ENCODE data around the gene ENGASE.

Gene ENGASE

DNA sequence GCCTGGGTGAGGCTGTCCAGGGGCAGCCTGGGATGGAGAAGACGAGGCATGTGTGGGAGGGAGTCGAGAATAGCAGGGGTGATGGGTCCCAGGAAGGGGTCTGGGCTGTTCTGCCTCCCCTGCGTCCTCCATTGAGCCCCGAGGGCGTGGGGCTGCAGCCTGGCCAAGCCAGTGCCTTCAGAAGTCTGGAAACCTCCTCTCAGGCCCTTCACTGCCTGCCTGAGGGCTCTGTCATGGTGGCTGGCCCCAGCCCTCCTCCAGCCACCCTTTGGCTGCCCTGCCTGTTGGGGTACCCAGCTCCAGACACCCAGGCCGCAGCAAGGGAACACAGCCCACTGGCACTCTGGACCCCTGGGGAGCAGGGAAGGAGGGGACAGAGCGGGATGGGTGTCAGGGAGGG lies 27.6 kb downstream of the ENGASE start:
- Histone ChIP-seq H3K9me3 (ENCODE audit: low read length) (no peaks in the 10 kb centered on the region), H3K27me3 (ENCODE audit: insufficient read depth, low read length) (peaks cover 70% of the 10 kb centered on the region), H3K36me3 (ENCODE audit: insufficient read depth, low read length) (no peaks in the 10 kb centered on the region), H2AFZ (ENCODE audit: low read depth, low read length) (no peak overlapping the region), H3K4me1 (ENCODE audit: insufficient read depth, low read length) (no peaks in the 10 kb centered on the region), H3K4me3 (ENCODE audit: low read length) (no peak overlapping the region)

DNA sequence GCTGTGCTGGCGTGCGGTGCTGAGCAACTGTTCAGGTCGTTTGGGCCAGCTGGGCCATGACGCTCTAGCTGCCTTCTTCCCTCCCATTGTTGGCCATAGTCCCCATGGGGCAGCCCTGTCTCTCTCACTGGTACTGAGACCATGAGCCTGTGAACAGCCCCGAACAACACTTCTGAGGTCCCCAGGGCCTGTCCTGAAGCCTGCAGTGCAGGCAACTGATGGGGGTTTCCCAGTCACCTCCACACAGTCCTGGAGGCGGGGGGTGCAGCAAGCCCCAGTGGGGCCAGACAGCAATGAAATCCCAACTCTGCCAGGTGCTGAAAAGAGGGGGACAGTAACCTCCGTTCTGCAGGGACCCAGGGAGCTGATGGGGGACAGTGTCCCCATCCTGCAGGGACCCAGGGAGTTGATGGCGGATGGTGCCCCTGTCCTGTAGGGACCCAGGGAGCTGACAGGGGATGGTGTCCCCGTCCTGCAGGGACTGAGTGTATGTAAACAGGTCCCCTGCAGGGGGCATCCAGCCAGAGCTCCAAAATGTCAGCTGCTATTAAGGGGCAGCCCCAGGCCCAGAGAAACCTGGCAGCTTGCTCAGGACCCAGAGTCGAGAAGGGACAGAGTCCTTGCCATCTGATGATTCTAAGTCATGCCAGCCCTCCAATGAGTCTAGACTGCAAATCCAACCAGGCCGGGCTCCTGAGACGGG lies 30.4 kb downstream of the ENGASE start:
- no peak overlapping the region for H2AFZ ChIP-seq (ENCODE audit: low read depth, low read length)
- no peak overlapping the region for H3K4me3 ChIP-seq (ENCODE audit: low read length)
- H3K4me1 ChIP-seq (ENCODE audit: insufficient read depth, low read length): no peaks in the 10 kb centered on the region
- no peaks in the 10 kb centered on the region for H3K36me3 ChIP-seq (ENCODE audit: insufficient read depth, low read length)
- H3K27me3 ChIP-seq (ENCODE audit: insufficient read depth, low read length): peaks cover 60% of the 10 kb centered on the region
- H3K9me3 ChIP-seq (ENCODE audit: low read length): no peaks in the 10 kb centered on the region

DNA sequence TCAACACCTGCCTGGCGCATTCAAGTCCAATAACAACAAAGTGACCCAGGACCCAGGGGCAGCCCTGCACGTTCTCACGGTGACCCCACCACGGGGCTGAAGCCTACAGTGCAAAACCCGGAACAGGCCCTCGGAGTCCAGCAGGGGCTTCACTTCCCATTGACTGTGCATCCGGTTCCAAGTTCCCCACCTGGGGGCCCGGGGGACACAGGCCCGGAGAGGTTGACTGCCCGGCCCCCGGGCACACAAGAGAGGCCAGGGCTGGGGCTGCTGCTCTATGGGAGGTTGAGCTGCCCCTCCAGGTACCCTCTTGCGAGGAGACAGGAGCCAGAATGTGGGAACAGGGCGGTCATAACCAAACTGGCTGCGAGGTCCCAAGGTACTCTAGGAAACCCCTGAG lies 31.3 kb downstream of the ENGASE start:
- no peak overlapping the region for H3K4me3 ChIP-seq (ENCODE audit: low read length)
- no peaks in the 10 kb centered on the region for H3K4me1 ChIP-seq (ENCODE audit: insufficient read depth, low read length)
- H3K36me3 ChIP-seq (ENCODE audit: insufficient read depth, low read length): no peaks in the 10 kb centered on the region
- H3K27me3 ChIP-seq (ENCODE audit: insufficient read depth, low read length): peaks cover 55% of the 10 kb centered on the region
- H3K9me3 ChIP-seq (ENCODE audit: low read length): no peaks in the 10 kb centered on the region
- no peak overlapping the region for H2AFZ ChIP-seq (ENCODE audit: low read depth, low read length)

DNA sequence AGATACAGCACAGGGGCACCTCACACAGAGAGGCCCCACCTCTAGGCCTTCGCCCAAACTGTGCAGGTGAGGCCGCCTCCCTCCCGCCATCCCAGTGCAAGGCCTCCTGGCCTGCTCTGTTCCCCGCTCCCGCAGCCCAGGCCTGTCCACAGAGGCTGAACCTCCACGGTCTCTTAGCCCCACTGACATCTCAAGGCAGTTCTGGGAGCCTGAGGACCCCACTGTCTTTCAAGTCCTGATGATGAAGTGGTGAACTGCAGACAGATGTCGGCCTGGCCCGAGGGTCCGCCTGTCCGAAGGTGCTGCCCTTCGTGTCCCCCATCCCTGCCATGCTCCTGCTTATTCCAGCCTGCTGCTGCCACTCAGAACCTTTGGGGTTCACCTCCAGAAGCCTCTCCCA lies 32.3 kb downstream of the ENGASE start:
- H3K27me3 ChIP-seq (ENCODE audit: insufficient read depth, low read length): peaks cover 52% of the 10 kb centered on the region
- H3K36me3 ChIP-seq (ENCODE audit: insufficient read depth, low read length): no peaks in the 10 kb centered on the region
- H3K9me3 ChIP-seq (ENCODE audit: low read length): no peaks in the 10 kb centered on the region
- no peaks in the 10 kb centered on the region for H3K4me1 ChIP-seq (ENCODE audit: insufficient read depth, low read length)
- no peak overlapping the region for H2AFZ ChIP-seq (ENCODE audit: low read depth, low read length)
- H3K4me3 ChIP-seq (ENCODE audit: low read length): no peak overlapping the region

DNA sequence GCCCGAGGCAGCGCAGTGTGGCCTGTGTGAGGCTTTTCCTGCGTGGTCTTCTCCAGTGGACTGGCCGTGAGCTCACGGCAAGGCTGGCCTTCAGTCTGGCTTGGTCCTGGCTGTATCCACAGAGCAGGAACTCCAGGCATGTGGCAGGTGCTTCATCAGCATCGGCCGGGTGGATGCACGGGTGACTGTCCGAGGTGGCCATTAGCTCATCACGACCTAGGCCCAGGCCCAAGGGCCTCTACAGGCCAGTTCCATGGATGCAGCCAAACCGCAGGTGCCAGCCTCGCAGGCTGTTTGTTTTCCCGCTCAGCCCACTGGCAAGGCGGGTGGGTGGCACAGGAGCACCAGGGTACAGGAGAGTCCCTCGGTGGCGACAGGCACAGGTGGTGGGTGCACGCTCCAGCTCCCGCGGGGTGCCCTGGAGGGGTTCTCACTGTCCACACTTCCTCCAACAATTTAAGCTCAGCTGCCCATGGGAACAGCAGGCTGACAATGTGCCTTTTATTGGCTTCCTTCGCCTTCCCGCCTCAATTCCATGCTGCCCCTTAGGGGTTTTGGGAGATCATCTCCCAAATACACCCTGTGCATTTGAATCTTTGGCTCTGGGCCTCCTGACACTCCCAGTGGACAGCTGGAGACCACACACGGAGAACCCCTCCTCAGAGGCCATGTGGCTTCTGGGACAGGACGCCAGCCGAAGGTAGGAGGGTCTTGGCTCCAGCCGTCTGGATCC lies 33.0 kb downstream of the ENGASE start:
- H2AFZ ChIP-seq (ENCODE audit: low read depth, low read length): no peak overlapping the region
- H3K27me3 ChIP-seq (ENCODE audit: insufficient read depth, low read length): peaks cover 51% of the 10 kb centered on the region
- no peaks in the 10 kb centered on the region for H3K4me1 ChIP-seq (ENCODE audit: insufficient read depth, low read length)
- no peaks in the 10 kb centered on the region for H3K9me3 ChIP-seq (ENCODE audit: low read length)
- H3K36me3 ChIP-seq (ENCODE audit: insufficient read depth, low read length): no peaks in the 10 kb centered on the region
- no peak overlapping the region for H3K4me3 ChIP-seq (ENCODE audit: low read length)

DNA sequence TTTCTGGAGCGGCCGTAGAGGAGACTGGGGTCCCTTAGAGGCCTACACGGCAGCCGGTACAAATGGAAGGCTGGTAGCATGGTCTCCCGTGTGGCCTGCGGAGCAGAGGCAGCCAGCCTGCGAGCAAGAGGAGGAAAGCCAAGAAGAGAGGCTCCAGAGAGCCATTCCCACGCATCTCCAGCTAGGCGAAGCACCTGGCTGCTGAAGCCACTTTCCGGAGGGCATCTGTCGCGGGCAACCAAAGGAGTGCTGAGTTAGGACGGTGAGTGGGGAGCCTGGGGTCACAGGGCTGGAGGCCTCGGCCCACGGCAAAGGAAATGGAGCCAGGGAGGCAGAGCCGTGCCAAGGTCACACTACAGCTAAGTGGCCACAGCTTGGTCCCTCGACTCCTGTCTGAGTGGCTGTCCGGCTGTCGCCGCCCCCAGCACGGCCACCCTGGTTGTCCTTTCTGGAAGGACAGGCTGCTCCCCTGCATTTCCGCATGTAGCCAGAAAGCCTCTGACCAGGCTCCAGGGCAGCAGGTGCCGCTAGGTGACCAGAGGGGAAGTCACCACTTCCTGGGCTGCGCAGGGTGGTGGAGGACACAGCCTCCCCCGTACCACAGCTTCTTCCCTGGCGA lies 33.7 kb downstream of the ENGASE start:
- H2AFZ ChIP-seq (ENCODE audit: low read depth, low read length): no peak overlapping the region
- H3K4me1 ChIP-seq (ENCODE audit: insufficient read depth, low read length): no peaks in the 10 kb centered on the region
- H3K9me3 ChIP-seq (ENCODE audit: low read length): no peaks in the 10 kb centered on the region
- H3K4me3 ChIP-seq (ENCODE audit: low read length): no peak overlapping the region
- H3K36me3 ChIP-seq (ENCODE audit: insufficient read depth, low read length): no peaks in the 10 kb centered on the region
- H3K27me3 ChIP-seq (ENCODE audit: insufficient read depth, low read length): peaks cover 46% of the 10 kb centered on the region

DNA sequence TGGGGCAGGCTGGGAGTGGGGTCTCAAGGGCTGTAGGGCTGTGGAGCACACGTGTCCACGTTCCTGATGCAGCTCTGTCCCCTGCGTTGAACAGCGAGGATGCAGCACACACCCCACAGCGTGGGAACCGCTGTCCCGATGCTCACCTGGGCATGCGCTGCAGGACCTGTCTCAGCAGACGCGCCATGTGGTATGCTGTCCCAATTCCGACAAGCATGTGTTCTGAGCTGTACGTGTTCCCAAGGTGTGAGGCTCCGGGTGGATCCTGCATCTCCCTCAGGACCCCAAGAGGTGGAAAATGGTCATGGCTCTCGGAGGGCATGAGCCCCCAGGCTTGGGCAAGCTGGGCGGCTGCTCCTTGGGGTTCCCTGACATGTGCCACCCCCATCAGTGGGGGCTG lies 34.2 kb downstream of the ENGASE start:
- Histone ChIP-seq H3K36me3 (ENCODE audit: insufficient read depth, low read length) (no peaks in the 10 kb centered on the region), H3K27me3 (ENCODE audit: insufficient read depth, low read length) (peaks cover 48% of the 10 kb centered on the region), H3K4me3 (ENCODE audit: low read length) (no peak overlapping the region), H2AFZ (ENCODE audit: low read depth, low read length) (no peak overlapping the region), H3K9me3 (ENCODE audit: low read length) (no peaks in the 10 kb centered on the region), H3K4me1 (ENCODE audit: insufficient read depth, low read length) (no peaks in the 10 kb centered on the region)

DNA sequence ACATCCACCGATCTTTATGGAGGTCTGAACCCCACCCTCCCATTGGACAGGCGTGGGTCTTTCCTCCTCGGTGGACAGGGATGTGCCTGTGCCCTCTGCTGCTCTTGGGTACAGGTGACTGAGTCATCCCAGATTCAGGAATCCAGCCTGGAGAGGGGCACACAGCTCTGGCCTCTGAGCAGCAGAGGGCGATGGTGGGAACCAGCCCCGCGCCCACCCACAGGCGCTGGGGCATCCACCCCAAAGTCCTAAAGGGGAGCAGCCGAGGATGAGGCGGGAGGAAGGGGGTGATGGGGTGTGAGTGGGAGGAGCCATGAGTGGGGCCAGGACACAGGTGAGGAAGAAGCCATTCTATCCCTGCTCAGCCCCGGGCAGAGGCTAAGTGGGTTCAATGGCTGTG lies 35.0 kb downstream of the ENGASE start:
- Histone ChIP-seq H3K4me1 (ENCODE audit: insufficient read depth, low read length) (no peaks in the 10 kb centered on the region), H3K4me3 (ENCODE audit: low read length) (no peak overlapping the region), H3K9me3 (ENCODE audit: low read length) (no peaks in the 10 kb centered on the region), H2AFZ (ENCODE audit: low read depth, low read length) (no peak overlapping the region), H3K36me3 (ENCODE audit: insufficient read depth, low read length) (no peaks in the 10 kb centered on the region), H3K27me3 (ENCODE audit: insufficient read depth, low read length) (peaks cover 48% of the 10 kb centered on the region)

DNA sequence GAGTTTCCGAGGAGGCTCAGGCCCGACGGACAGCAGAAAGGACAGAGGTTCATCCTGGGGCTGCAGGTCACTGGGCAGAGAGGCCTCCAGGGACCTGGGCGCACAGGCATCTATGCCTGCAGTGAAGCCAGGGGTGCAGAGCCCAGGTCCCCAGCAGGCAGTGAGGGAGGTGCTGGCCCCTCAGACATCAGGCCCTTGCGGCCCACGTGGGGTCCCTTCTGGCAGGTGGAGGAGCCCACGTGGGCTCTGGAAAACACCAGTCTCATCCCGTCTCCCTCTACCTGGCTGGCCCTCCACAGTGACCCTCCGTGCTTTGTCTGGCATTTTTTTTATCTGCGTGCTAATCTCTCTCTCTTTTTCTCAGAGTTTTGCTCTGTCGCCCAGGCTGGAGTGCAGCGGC lies 36.5 kb downstream of the ENGASE start:
- H2AFZ ChIP-seq (ENCODE audit: low read depth, low read length): no peak overlapping the region
- peaks cover 52% of the 10 kb centered on the region for H3K27me3 ChIP-seq (ENCODE audit: insufficient read depth, low read length)
- no peaks in the 10 kb centered on the region for H3K9me3 ChIP-seq (ENCODE audit: low read length)
- H3K36me3 ChIP-seq (ENCODE audit: insufficient read depth, low read length): no peaks in the 10 kb centered on the region
- H3K4me3 ChIP-seq (ENCODE audit: low read length): no peak overlapping the region
- no peaks in the 10 kb centered on the region for H3K4me1 ChIP-seq (ENCODE audit: insufficient read depth, low read length)

DNA sequence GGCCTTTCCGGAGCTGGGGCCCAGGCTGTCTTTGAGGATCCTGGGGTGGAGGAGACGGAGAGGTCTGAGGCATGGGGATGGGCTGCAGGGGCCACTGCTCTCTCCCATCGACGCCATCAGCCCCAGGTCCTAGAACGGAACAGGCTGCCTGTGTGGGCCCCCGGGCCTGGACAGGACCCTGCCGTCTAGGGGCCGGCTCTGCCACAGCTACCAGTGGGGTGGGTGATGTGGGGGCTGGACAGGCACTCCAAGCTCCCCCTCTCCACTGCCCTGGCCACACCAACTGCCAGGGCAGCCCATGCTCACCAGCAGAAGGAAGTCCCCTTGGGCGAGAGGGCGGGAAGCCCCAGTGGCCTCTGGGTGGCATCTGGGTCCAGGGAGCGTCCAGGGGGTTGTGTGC lies 37.8 kb downstream of the ENGASE start:
- H3K27me3 ChIP-seq (ENCODE audit: insufficient read depth, low read length): peaks cover 62% of the 10 kb centered on the region

DNA sequence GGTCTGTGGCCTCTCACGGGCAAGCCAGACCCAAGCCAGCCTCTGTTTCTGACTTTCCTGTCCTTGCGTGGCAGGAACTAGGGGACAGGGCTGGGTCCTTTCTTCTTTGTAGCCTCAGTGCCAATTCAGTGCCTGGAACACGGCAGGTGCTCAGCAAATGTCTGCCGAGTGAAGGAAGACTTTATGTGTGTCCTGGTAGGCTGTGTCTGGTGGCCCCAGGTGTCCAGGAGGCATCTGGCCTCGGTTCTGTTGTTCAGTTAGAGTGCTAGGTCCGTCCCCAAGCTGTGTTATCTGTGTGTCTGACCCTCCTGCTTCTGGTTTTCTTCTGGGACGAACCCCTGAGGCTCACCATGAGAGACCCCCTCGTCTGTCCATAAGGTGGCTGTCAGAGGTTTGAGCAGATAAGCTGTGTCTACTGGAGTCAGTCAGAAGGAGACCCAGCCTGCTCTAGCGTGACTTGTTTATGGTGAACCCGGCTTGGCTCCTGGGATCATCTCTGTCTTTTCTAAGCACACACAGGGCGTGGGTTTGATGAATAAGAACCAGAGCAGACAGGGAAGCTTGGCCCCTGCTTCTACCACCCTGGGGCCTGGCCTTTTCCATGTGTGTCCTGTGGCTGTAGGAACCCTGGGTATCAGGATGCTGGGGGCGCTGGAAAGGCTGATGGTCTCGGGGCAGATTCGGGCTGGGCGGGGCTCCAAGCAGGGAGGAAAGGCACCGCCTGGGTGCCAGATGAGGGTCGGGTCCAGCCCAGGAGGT lies 39.3 kb downstream of the ENGASE start:
- H3K9me3 ChIP-seq (ENCODE audit: low read length): no peaks in the 10 kb centered on the region
- no peak overlapping the region for H3K4me3 ChIP-seq (ENCODE audit: low read length)
- no peaks in the 10 kb centered on the region for H3K4me1 ChIP-seq (ENCODE audit: insufficient read depth, low read length)
- no peak overlapping the region for H2AFZ ChIP-seq (ENCODE audit: low read depth, low read length)
- H3K36me3 ChIP-seq (ENCODE audit: insufficient read depth, low read length): no peaks in the 10 kb centered on the region
- peaks cover 67% of the 10 kb centered on the region for H3K27me3 ChIP-seq (ENCODE audit: insufficient read depth, low read length)

More for the DNA sequence above, 37.8 kb downstream of the ENGASE start:
- H3K9me3 ChIP-seq (ENCODE audit: low read length): no peaks in the 10 kb centered on the region
- H3K4me1 ChIP-seq (ENCODE audit: insufficient read depth, low read length): no peaks in the 10 kb centered on the region
- H2AFZ ChIP-seq (ENCODE audit: low read depth, low read length): no peak overlapping the region
- no peak overlapping the region for H3K4me3 ChIP-seq (ENCODE audit: low read length)
- H3K36me3 ChIP-seq (ENCODE audit: insufficient read depth, low read length): no peaks in the 10 kb centered on the region

DNA sequence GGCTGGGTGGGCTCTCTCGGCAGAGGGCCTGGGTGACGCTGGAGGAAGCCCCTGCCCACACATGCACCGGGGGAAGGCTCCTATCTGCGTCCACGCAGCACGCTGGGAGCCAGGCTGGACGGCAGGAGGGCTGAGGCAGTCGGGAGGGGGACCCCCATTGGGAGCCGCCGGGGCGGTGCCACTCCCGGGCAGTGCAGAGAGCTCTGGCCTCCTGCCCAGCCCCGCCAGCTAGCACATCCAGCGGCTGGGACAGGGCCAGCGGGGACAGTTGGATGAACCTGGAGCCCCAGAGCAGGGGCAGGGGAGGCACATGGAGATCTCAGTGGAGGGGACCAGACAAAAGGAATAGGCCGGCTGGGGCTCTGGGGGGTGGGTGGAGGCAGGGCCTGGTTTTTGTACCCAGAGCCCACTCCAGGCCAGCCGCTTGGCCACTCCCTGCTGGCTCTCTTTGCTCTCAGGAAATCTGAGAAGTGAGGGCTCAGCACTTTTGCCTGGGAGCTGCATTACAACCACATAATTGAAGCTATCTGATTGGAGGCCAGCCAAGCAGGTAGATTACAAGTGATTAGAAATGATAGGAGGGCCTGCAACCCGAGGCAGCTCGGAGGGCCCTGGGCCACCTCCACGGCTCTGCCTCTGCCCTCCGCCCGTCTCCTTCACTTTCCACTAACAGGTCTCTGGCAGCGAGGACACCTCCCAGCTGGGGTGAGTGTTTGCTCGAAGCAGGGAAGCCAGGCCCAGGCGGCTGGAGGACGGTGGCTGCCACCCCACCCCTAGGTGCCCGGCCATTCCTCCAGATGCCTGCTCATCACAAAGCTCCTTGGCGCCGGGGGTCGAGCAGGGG lies 40.1 kb downstream of the ENGASE start:
- Histone ChIP-seq H3K4me3 (ENCODE audit: low read length) (no peak overlapping the region), H3K27me3 (ENCODE audit: insufficient read depth, low read length) (peaks cover 67% of the 10 kb centered on the region), H3K9me3 (ENCODE audit: low read length) (no peaks in the 10 kb centered on the region), H2AFZ (ENCODE audit: low read depth, low read length) (no peak overlapping the region), H3K4me1 (ENCODE audit: insufficient read depth, low read length) (no peaks in the 10 kb centered on the region), H3K36me3 (ENCODE audit: insufficient read depth, low read length) (no peaks in the 10 kb centered on the region)

Measured in neuron (in vitro differentiated cells).